GM12878 (cell line): ENCODE results near the gene SEL1L. TPM values are rescaled to one million over a fixed set of nuclear protein-coding genes. Genes with fewer than 3 reads are reported as not detected.

ENCODE experiments used
- ATAC-seq: fragments of 200-7000 bp; cut with Tn5 transposase; 3 replicates; pipeline ENCODE4 v1.9.1; 2020; ENCODE audit warnings: mild to moderate bottlenecking, moderate library complexity
- BruUV-seq: library from RNA; stranded (reverse); fragments of 400-500 nt; replicated peaks from 2 replicates; lab custom pipeline; 2021; lab: Mats Ljungman, UMichigan
- CTCF ChIA-PET: fragments of 300-600 bp; sonication (Branson Sonifier 250); formaldehyde crosslinking; extraction: SDS; loops from one replicate; lab custom pipeline; 2021; ENCODE audit warnings: inconsistent platforms; lab: Yijun Ruan, JAX
- POLR2A ChIA-PET: fragments of 350-600 bp; formaldehyde crosslinking; extraction: SDS; loops from one replicate; lab custom pipeline; 2021; ENCODE audit warnings: inconsistent platforms; lab: Charles Lee
- RAD21 ChIA-PET: fragments of 300-600 bp; sonication (Branson Sonifier 250); formaldehyde crosslinking; loops from one replicate; lab custom pipeline; 2023; ENCODE audit warnings: antibody characterized with exemption; ENCODE audit not compliant: unreplicated experiment; lab: Charles Lee
- SMC1A ChIA-PET: fragments of 300-600 bp; sonication (Branson Sonifier 250); formaldehyde crosslinking; loops from one replicate; lab custom pipeline; 2023; ENCODE audit not compliant: unreplicated experiment, uncharacterized antibody; lab: Charles Lee
- DNase-seq: peaks from one replicate; pipeline ENCODE4 v3.0.0-alpha.2; 2011; ENCODE audit warnings: low read depth, low spot score
- FAIRE-seq: peaks from 3 replicates; lab custom pipeline; 2011; peaks lifted over from hg19 to GRCh38; lab: Jason Lieb, UNC
- H2AFZ ChIP-seq: 2 replicates; pipeline ENCODE4 v1.6.0; 2011; ENCODE audit warnings: low read depth, low read length, control low read depth; ENCODE audit not compliant: control insufficient read depth
- H3K27ac ChIP-seq: 2 replicates; pipeline ENCODE4 v1.5.1; 2011; ENCODE audit warnings: control low read depth; ENCODE audit not compliant: control insufficient read depth, insufficient read depth
- H3K27me3 ChIP-seq, 2 experiments: replicated peaks in 1 of 2; 2 replicates each; pipeline versions ENCODE4 v1.6.0 to v1.6.1; 2011; ENCODE audit warnings: low read length in 1 of 2; ENCODE audit not compliant: control insufficient read depth in 2 of 2, insufficient read depth in 2 of 2
- H3K36me3 ChIP-seq, 2 experiments: 2 replicates each; pipeline ENCODE4 v1.5.1; 2011; ENCODE audit warnings: low read length in 1 of 2; ENCODE audit not compliant: control insufficient read depth in 2 of 2, insufficient read depth in 2 of 2
- H3K4me1 ChIP-seq: 2 replicates; pipeline ENCODE4 v1.6.1; 2011; ENCODE audit warnings: mild to moderate bottlenecking, low read length, moderate library complexity, mixed read lengths; ENCODE audit not compliant: control insufficient read depth, insufficient read depth
- H3K4me2 ChIP-seq: 2 replicates; pipeline ENCODE4 v1.6.0; 2011; ENCODE audit warnings: control low read depth; ENCODE audit not compliant: control insufficient read depth, insufficient read depth
- H3K4me3 ChIP-seq: fragments of 200-600 bp; sonication (generic); 2 replicates; pipeline ENCODE4 v1.5.1; 2016
- H3K79me2 ChIP-seq: 2 replicates; pipeline ENCODE4 v1.6.0; 2011; ENCODE audit warnings: low read length; ENCODE audit not compliant: control insufficient read depth, insufficient read depth
- H3K9ac ChIP-seq: 2 replicates; pipeline ENCODE4 v1.8.0; 2011; ENCODE audit warnings: low read length, control low read depth, mixed read lengths; ENCODE audit not compliant: control insufficient read depth, insufficient read depth
- H3K9me3 ChIP-seq: replicated peaks from 3 replicates; pipeline ENCODE4 v1.5.1; 2011; ENCODE audit warnings: mild to moderate bottlenecking, low read length; ENCODE audit not compliant: control insufficient read depth, insufficient read depth
- H4K20me1 ChIP-seq: 2 replicates; pipeline ENCODE4 v1.6.0; 2011; ENCODE audit not compliant: control insufficient read depth, insufficient read depth
- BCL11A ChIP-seq: IDR thresholded peaks from 2 replicates; pipeline ENCODE4 v1.6.1; 2011; ENCODE audit warnings: low read depth, low read length
- CHD4 ChIP-seq: fragments of 200-600 bp; sonication (generic); IDR thresholded peaks from 2 replicates; pipeline ENCODE4 v1.6.1; 2016; ENCODE audit warnings: mild to moderate bottlenecking
- EP300 ChIP-seq, 2 experiments: fragments of 150-350 bp in 1 of 2; IDR thresholded peaks; 2 replicates each; pipeline ENCODE4 v1.6.1; 2011 to 2012; ENCODE audit warnings: low read depth in 2 of 2, low read length in 2 of 2, borderline replicate concordance in 1 of 2, improper control_type of control experiment in 1 of 2, inconsistent platforms in 1 of 2; ENCODE audit not compliant: control insufficient read depth in 1 of 2
- FOS ChIP-seq: IDR thresholded peaks from 3 replicates; pipeline ENCODE4 v1.6.1; 2011; ENCODE audit warnings: borderline replicate concordance; ENCODE audit not compliant: insufficient read length; ENCODE audit errors: extremely low read depth
- HDAC2 ChIP-seq: fragments of 200-600 bp; sonication (generic); IDR thresholded peaks from 2 replicates; pipeline ENCODE4 v1.6.1; 2017
- PML ChIP-seq: IDR thresholded peaks from 2 replicates; pipeline ENCODE4 v1.6.1; 2012; ENCODE audit warnings: low read length, inconsistent platforms
- SMAD1 ChIP-seq: fragments of 450-650 bp; IDR thresholded peaks from 2 replicates; pipeline ENCODE4 v1.6.1; 2018; ENCODE audit warnings: mild to moderate bottlenecking, low read depth; ENCODE audit not compliant: partially characterized antibody
- ZNF622 ChIP-seq: fragments of 450-650 bp; IDR thresholded peaks from 2 replicates; pipeline ENCODE4 v1.6.1; 2017; ENCODE audit warnings: mild to moderate bottlenecking, inconsistent platforms
- WGBS: methylation state at CpG from one replicate; pipeline ENCODE4 v1.1.6; 2016; ENCODE audit warnings: low lambda C conversion rate; ENCODE audit not compliant: insufficient replicate concordance, insufficient coverage; ENCODE audit errors: missing lambda C conversion rate; 5-methylcytosine and 5-hydroxymethylcytosine counted together
- in situ Hi-C: fragments of 300-500 bp; cut with MboI; formaldehyde crosslinking; loops from 9 replicates; pipeline ENCODE4 v1.14.3; 2018; ENCODE audit warnings: mixed read lengths
- intact Hi-C: fragments of 100-400 bp; cut with micrococcal nuclease; formaldehyde crosslinking; loops from one replicate; pipeline ENCODE4 v1.14.2; 2022; ENCODE audit not compliant: unreplicated experiment
- polyA plus RNA-seq, 11 experiments: library from polyadenylated mRNA; depleted of rRNA in 4 of 11; unstranded in 6 of 11; stranded (reverse) in 5 of 11; fragments of >200 nt; fragmentation: Nextera tagmentation in 4 of 11; fragmentation: Illumina TruSeq in 1 of 11; extraction: Ambion mirVana in 4 of 11; extraction: Trizol in 1 of 11; gene quantifications; 1 replicate in 1 of 11; 2 replicates in 10 of 11; pipeline versions ENCODE4 v1.2.1 to v1.2.3, GENCODE V29; 2011 to 2016; ENCODE audit warnings: inconsistent platforms in 2 of 11, missing spikeins in 2 of 11, low read depth in 1 of 11
- total RNA-seq, 4 experiments: library from RNA; depleted of rRNA in 3 of 4; stranded (reverse); fragments of >200 nt in 3 of 4; fragmentation: Illumina TruSeq in 1 of 4; extraction: Trizol in 1 of 4; gene quantifications; 2 replicates each; pipeline versions ENCODE4 v1.2.1 to v1.2.3, GENCODE V29; 2013 to 2021
- TF ChIP-seq, protein P1 (sequence below): fragments of 450-650 bp; IDR thresholded peaks from 2 replicates; pipeline ENCODE4 v1.6.1; 2017; ENCODE audit warnings: mild to moderate bottlenecking, low read depth, inconsistent platforms; ENCODE audit not compliant: poor library complexity, severe bottlenecking
- TF ChIP-seq, protein P2 (sequence below): IDR thresholded peaks from 2 replicates; pipeline ENCODE4 v1.6.1; 2012; ENCODE audit warnings: improper control_type of control experiment, low read depth, low read length; ENCODE audit not compliant: insufficient replicate concordance
- TF ChIP-seq, protein P3 (sequence below): fragments of 450-650 bp; formaldehyde crosslinking; IDR thresholded peaks from 2 replicates; pipeline ENCODE4 v1.4.0; 2020; ENCODE audit warnings: mild to moderate bottlenecking, moderate library complexity
- TF ChIP-seq, protein P4 (sequence below): IDR thresholded peaks from 2 replicates; pipeline ENCODE4 v1.6.1; 2011; ENCODE audit warnings: mild to moderate bottlenecking, low read depth, low read length, moderate library complexity; ENCODE audit not compliant: insufficient replicate concordance

SEL1L gene
- total and polyA plus RNA-seq, 10 of the 15 experiments (the other 5 are each of a cell fraction or from before 2014, with no cell fraction given): 13.4 to 57.2 (median 31.7) TPM

DNA sequence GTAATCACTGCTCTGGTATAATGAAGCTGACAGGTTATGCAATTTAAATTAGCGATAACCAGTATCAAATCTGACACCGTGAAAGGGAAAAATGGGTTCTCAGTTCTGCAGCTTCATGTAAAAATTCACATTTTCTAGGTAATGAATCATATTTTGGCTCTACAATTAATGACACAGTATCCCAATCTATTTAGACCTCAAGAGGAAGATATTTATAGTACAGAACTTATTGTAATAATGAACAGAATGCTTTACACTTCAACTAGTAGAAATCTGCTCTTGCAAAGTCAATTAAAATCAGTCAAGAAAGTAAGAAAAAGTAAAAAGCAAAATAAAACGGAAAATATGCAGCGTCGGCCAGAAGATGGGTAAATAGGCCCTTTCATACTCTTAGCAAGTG is 24.3 kb downstream of the SEL1L start:
- ChIA-PET POLR2A (no interaction called here), RAD21 (no interaction called here), CTCF (no interaction called here), SMC1A (interaction anchor here (0.5 to 1.5 kb wide), 3 partner anchors 15 to 64 kb away, joined by 3 to 6 read pairs (median 3); no protein-coding TSS in a partner anchor)
- no peak for ATAC-seq
- intact Hi-C loops (no loop called here), in situ Hi-C loops (no loop called here)
- H3K9ac ChIP-seq: no peak overlapping the region
- no peaks in the 10 kb centered on the region for H3K27me3 ChIP-seq
- H3K36me3 ChIP-seq: peaks cover 3 to 25% of the 10 kb centered on the region in 2 experiments
- BruUV-seq: no TSS peak
- no peak overlapping the region for H2AFZ ChIP-seq
- no peak overlapping the region for H3K4me2 ChIP-seq
- no peaks in the 10 kb centered on the region for H4K20me1 ChIP-seq
- DNase-seq: no peak
- WGBS: 98% methylated on average over 5 of the region's 5 CpGs
- FAIRE-seq: no peak
- H3K4me1 ChIP-seq: no peaks in the 10 kb centered on the region
- no peaks in the 10 kb centered on the region; the same call in 1 of the 2 replicates for H3K79me2 ChIP-seq
- no peak overlapping the region for H3K27ac ChIP-seq
- H3K4me3 ChIP-seq: no peak overlapping the region
- no peaks in the 10 kb centered on the region for H3K9me3 ChIP-seq
- TF ChIP-seq, protein P1, sequence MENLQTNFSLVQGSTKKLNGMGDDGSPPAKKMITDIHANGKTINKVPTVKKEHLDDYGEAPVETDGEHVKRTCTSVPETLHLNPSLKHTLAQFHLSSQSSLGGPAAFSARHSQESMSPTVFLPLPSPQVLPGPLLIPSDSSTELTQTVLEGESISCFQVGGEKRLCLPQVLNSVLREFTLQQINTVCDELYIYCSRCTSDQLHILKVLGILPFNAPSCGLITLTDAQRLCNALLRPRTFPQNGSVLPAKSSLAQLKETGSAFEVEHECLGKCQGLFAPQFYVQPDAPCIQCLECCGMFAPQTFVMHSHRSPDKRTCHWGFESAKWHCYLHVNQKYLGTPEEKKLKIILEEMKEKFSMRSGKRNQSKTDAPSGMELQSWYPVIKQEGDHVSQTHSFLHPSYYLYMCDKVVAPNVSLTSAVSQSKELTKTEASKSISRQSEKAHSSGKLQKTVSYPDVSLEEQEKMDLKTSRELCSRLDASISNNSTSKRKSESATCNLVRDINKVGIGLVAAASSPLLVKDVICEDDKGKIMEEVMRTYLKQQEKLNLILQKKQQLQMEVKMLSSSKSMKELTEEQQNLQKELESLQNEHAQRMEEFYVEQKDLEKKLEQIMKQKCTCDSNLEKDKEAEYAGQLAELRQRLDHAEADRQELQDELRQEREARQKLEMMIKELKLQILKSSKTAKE: no peak
- TF ChIP-seq EP300 (IDR thresholded peaks at IDR 0.05; ENCODE audit: borderline replicate concordance in 1 of 2, control insufficient read depth in 1 of 2, low read depth in 2 of 2, low read length in 2 of 2): no peak
- no peak for TF ChIP-seq ZNF622
- no peak for TF ChIP-seq HDAC2
- no peak for TF ChIP-seq CHD4
- TF ChIP-seq FOS: no peak
- TF ChIP-seq, protein P2, sequence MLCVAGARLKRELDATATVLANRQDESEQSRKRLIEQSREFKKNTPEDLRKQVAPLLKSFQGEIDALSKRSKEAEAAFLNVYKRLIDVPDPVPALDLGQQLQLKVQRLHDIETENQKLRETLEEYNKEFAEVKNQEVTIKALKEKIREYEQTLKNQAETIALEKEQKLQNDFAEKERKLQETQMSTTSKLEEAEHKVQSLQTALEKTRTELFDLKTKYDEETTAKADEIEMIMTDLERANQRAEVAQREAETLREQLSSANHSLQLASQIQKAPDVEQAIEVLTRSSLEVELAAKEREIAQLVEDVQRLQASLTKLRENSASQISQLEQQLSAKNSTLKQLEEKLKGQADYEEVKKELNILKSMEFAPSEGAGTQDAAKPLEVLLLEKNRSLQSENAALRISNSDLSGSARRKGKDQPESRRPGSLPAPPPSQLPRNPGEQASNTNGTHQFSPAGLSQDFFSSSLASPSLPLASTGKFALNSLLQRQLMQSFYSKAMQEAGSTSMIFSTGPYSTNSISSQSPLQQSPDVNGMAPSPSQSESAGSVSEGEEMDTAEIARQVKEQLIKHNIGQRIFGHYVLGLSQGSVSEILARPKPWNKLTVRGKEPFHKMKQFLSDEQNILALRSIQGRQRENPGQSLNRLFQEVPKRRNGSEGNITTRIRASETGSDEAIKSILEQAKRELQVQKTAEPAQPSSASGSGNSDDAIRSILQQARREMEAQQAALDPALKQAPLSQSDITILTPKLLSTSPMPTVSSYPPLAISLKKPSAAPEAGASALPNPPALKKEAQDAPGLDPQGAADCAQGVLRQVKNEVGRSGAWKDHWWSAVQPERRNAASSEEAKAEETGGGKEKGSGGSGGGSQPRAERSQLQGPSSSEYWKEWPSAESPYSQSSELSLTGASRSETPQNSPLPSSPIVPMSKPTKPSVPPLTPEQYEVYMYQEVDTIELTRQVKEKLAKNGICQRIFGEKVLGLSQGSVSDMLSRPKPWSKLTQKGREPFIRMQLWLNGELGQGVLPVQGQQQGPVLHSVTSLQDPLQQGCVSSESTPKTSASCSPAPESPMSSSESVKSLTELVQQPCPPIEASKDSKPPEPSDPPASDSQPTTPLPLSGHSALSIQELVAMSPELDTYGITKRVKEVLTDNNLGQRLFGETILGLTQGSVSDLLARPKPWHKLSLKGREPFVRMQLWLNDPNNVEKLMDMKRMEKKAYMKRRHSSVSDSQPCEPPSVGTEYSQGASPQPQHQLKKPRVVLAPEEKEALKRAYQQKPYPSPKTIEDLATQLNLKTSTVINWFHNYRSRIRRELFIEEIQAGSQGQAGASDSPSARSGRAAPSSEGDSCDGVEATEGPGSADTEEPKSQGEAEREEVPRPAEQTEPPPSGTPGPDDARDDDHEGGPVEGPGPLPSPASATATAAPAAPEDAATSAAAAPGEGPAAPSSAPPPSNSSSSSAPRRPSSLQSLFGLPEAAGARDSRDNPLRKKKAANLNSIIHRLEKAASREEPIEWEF: no peak
- TF ChIP-seq PML: no peak
- TF ChIP-seq BCL11A: no peak
- no peak for TF ChIP-seq SMAD1
- TF ChIP-seq, protein P3, sequence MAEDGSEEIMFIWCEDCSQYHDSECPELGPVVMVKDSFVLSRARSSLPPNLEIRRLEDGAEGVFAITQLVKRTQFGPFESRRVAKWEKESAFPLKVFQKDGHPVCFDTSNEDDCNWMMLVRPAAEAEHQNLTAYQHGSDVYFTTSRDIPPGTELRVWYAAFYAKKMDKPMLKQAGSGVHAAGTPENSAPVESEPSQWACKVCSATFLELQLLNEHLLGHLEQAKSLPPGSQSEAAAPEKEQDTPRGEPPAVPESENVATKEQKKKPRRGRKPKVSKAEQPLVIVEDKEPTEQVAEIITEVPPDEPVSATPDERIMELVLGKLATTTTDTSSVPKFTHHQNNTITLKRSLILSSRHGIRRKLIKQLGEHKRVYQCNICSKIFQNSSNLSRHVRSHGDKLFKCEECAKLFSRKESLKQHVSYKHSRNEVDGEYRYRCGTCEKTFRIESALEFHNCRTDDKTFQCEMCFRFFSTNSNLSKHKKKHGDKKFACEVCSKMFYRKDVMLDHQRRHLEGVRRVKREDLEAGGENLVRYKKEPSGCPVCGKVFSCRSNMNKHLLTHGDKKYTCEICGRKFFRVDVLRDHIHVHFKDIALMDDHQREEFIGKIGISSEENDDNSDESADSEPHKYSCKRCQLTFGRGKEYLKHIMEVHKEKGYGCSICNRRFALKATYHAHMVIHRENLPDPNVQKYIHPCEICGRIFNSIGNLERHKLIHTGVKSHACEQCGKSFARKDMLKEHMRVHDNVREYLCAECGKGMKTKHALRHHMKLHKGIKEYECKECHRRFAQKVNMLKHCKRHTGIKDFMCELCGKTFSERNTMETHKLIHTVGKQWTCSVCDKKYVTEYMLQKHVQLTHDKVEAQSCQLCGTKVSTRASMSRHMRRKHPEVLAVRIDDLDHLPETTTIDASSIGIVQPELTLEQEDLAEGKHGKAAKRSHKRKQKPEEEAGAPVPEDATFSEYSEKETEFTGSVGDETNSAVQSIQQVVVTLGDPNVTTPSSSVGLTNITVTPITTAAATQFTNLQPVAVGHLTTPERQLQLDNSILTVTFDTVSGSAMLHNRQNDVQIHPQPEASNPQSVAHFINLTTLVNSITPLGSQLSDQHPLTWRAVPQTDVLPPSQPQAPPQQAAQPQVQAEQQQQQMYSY: no peak
- TF ChIP-seq, protein P4, sequence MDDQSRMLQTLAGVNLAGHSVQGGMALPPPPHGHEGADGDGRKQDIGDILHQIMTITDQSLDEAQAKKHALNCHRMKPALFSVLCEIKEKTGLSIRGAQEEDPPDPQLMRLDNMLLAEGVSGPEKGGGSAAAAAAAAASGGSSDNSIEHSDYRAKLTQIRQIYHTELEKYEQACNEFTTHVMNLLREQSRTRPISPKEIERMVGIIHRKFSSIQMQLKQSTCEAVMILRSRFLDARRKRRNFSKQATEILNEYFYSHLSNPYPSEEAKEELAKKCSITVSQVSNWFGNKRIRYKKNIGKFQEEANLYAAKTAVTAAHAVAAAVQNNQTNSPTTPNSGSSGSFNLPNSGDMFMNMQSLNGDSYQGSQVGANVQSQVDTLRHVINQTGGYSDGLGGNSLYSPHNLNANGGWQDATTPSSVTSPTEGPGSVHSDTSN: no peak
